Endothelial cell of umbilical vein (primary cell): ENCODE measurements around the gene PZP.

Experiments used
- EZH2 ChIP-seq: IDR thresholded peaks from 2 replicates; pipeline ENCODE4 v1.6.1; 2012; ENCODE audit warnings: borderline replicate concordance, low read depth, mild to moderate bottlenecking, moderate library complexity, low read length, inconsistent platforms; ENCODE audit not compliant: severe bottlenecking
- JUN ChIP-seq: IDR thresholded peaks from 2 replicates; pipeline ENCODE4 v1.6.1; 2011; ENCODE audit warnings: borderline replicate concordance, low read depth; ENCODE audit not compliant: insufficient read length, insufficient read depth
- MYC ChIP-seq: IDR thresholded peaks from one replicate; pipeline ENCODE4 v1.6.1; 2011; ENCODE audit warnings: mild to moderate bottlenecking, low read depth, low read length
- TF ChIP-seq, protein P1 (sequence below), 2 donors: IDR thresholded peaks; 1 replicate in 1 of 2; 2 replicates in 1 of 2; pipeline ENCODE4 v1.5.1; 2011; ENCODE audit warnings: low read length in 2 of 2, mild to moderate bottlenecking in 2 of 2, moderate library complexity in 2 of 2, control low read depth in 1 of 2, inconsistent platforms in 1 of 2, low read depth in 1 of 2; ENCODE audit not compliant: insufficient read depth in 1 of 2; ENCODE audit errors: extremely low read depth in 1 of 2
- TF ChIP-seq, protein P2 (sequence below): IDR thresholded peaks from 2 replicates; pipeline ENCODE4 v1.6.1; 2011; ENCODE audit not compliant: insufficient read depth, insufficient read length

GRCh38 chr12:9179781-9180180 lies 28.4 kb downstream of the PZP start:
- TF ChIP-seq, protein P1, sequence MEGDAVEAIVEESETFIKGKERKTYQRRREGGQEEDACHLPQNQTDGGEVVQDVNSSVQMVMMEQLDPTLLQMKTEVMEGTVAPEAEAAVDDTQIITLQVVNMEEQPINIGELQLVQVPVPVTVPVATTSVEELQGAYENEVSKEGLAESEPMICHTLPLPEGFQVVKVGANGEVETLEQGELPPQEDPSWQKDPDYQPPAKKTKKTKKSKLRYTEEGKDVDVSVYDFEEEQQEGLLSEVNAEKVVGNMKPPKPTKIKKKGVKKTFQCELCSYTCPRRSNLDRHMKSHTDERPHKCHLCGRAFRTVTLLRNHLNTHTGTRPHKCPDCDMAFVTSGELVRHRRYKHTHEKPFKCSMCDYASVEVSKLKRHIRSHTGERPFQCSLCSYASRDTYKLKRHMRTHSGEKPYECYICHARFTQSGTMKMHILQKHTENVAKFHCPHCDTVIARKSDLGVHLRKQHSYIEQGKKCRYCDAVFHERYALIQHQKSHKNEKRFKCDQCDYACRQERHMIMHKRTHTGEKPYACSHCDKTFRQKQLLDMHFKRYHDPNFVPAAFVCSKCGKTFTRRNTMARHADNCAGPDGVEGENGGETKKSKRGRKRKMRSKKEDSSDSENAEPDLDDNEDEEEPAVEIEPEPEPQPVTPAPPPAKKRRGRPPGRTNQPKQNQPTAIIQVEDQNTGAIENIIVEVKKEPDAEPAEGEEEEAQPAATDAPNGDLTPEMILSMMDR (IDR thresholded peaks at IDR 0.05; ENCODE audit: extremely low read depth in 1 of 2, insufficient read depth in 1 of 2, low read depth in 1 of 2, low read length in 2 of 2), result no peak
- no peak for TF ChIP-seq MYC
- TF ChIP-seq, protein P2, sequence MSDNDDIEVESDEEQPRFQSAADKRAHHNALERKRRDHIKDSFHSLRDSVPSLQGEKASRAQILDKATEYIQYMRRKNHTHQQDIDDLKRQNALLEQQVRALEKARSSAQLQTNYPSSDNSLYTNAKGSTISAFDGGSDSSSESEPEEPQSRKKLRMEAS, result no peak
- TF ChIP-seq EZH2, result no peak
- no peak for TF ChIP-seq JUN
